HepG2 (cell line): ENCODE measurements around the gene YEATS4. TPM values are rescaled to one million over a fixed set of nuclear protein-coding genes. Genes with fewer than 3 reads are reported as not detected.
A peak's percentile ranks its signal among the peaks of the same experiment; 100 is the strongest.

Experiments
- ADNP ChIP-seq: sonication (generic); formaldehyde crosslinking; IDR thresholded peaks from 2 replicates; pipeline ENCODE4 v1.4.0; 2020; ENCODE audit warnings: missing genetic modification reagents
- CBX2 ChIP-seq, 2 experiments: fragments of 200-600 bp in 1 of 2; sonication (generic); formaldehyde crosslinking in 1 of 2; IDR thresholded peaks; 2 replicates each; pipeline versions ENCODE4 v1.7.0 to v1.8.1; 2018 to 2022; ENCODE audit warnings: low read depth in 2 of 2, low read length in 1 of 2, mild to moderate bottlenecking in 1 of 2, missing genetic modification reagents in 1 of 2
- CTCF ChIP-seq: sonication (generic); formaldehyde crosslinking; IDR thresholded peaks from 2 replicates; pipeline ENCODE4 v1.5.0; 2020; ENCODE audit warnings: mild to moderate bottlenecking, missing genetic modification reagents, moderate library complexity
- ELF1 ChIP-seq: sonication (generic); formaldehyde crosslinking; IDR thresholded peaks from 2 replicates; pipeline ENCODE4 v1.4.0; 2020; ENCODE audit warnings: missing genetic modification reagents
- EP300 ChIP-seq, 3 experiments: sonication (generic) in 1 of 3; formaldehyde crosslinking in 1 of 3; IDR thresholded peaks; 2 replicates each; pipeline versions ENCODE4 v1.5.1 to v1.6.1; 2011 to 2020; ENCODE audit warnings: low read depth in 2 of 3, low read length in 2 of 3, borderline replicate concordance in 1 of 3, improper control_type of control experiment in 1 of 3, mild to moderate bottlenecking in 1 of 3, missing genetic modification reagents in 1 of 3, moderate library complexity in 1 of 3
- HOXD1 ChIP-seq: sonication (generic); formaldehyde crosslinking; IDR thresholded peaks from 2 replicates; pipeline ENCODE4 v1.5.0; 2020; ENCODE audit warnings: missing genetic modification reagents
- KLF12 ChIP-seq: sonication (generic); formaldehyde crosslinking; IDR thresholded peaks from 2 replicates; pipeline ENCODE4 v1.4.0; 2020; ENCODE audit warnings: missing genetic modification reagents, borderline replicate concordance
- KLF13 ChIP-seq: sonication (generic); formaldehyde crosslinking; IDR thresholded peaks from 2 replicates; pipeline ENCODE4 v1.4.0; 2020; ENCODE audit warnings: mild to moderate bottlenecking, missing genetic modification reagents
- NR2F6 ChIP-seq, 2 experiments: IDR thresholded peaks; 2 replicates each; pipeline ENCODE4 v1.6.1; 2016; ENCODE audit warnings: antibody characterized with exemption in 1 of 2, mild to moderate bottlenecking in 1 of 2
- PRDM4 ChIP-seq: sonication (generic); formaldehyde crosslinking; IDR thresholded peaks from 2 replicates; pipeline ENCODE4 v1.9.0; 2021; ENCODE audit warnings: missing genetic modification reagents, borderline replicate concordance
- SRY ChIP-seq: sonication (generic); formaldehyde crosslinking; IDR thresholded peaks from 2 replicates; pipeline ENCODE4 v1.8.0; 2022; ENCODE audit warnings: mild to moderate bottlenecking, missing genetic modification reagents
- TRIM24 ChIP-seq: sonication (generic); formaldehyde crosslinking; IDR thresholded peaks from 2 replicates; pipeline ENCODE4 v1.8.0; 2022; ENCODE audit warnings: mild to moderate bottlenecking, missing genetic modification reagents
- U2AF1 ChIP-seq: fragments of 200-400 bp; formaldehyde crosslinking; optimal IDR thresholded peaks from 2 replicates; pipeline ENCODE3; 2017; ENCODE audit warnings: mild to moderate bottlenecking, low read depth, low read length
- USF2 ChIP-seq, 2 experiments: sonication (generic) in 1 of 2; formaldehyde crosslinking in 1 of 2; IDR thresholded peaks; 2 replicates each; pipeline versions ENCODE4 v1.5.1 to v1.6.1; 2011 to 2020; ENCODE audit warnings: borderline replicate concordance in 1 of 2, low read depth in 1 of 2, low read length in 1 of 2, mild to moderate bottlenecking in 1 of 2, missing genetic modification reagents in 1 of 2, moderate library complexity in 1 of 2
- ZNF382 ChIP-seq: sonication (generic); formaldehyde crosslinking; IDR thresholded peaks from 2 replicates; pipeline ENCODE4 v1.5.0; 2020; ENCODE audit warnings: missing genetic modification reagents, mild to moderate bottlenecking, borderline replicate concordance
- ZNF414 ChIP-seq: sonication (generic); formaldehyde crosslinking; IDR thresholded peaks from 2 replicates; pipeline ENCODE4 v1.5.0; 2020; ENCODE audit warnings: missing genetic modification reagents
- ZNF550 ChIP-seq: sonication (generic); formaldehyde crosslinking; IDR thresholded peaks from 2 replicates; pipeline ENCODE4 v1.4.0; 2020; ENCODE audit warnings: mild to moderate bottlenecking, missing genetic modification reagents, borderline replicate concordance
- ZNF615 ChIP-seq: sonication (generic); formaldehyde crosslinking; IDR thresholded peaks from 2 replicates; pipeline ENCODE4 v1.5.0; 2020; ENCODE audit warnings: mild to moderate bottlenecking, missing genetic modification reagents, borderline replicate concordance
- ZNF720 ChIP-seq: sonication (generic); formaldehyde crosslinking; IDR thresholded peaks from 2 replicates; pipeline ENCODE4 v1.4.0; 2020; ENCODE audit warnings: missing genetic modification reagents
- ZSCAN9 ChIP-seq: IDR thresholded peaks from 2 replicates; pipeline ENCODE4 v1.6.1; 2016; ENCODE audit warnings: borderline replicate concordance
- polyA plus RNA-seq, 8 experiments: library from polyadenylated mRNA; depleted of rRNA in 3 of 8; stranded (reverse) in 7 of 8; unstranded in 1 of 8; fragments of >200 nt; fragmentation: Illumina TruSeq in 4 of 8; extraction: Trizol in 4 of 8; gene quantifications; 2 replicates each; pipeline versions ENCODE4 v1.2.1 to v1.2.3, GENCODE V29; 2011 to 2016; ENCODE audit warnings: low read depth in 4 of 8, missing spikeins in 1 of 8, mixed read lengths in 1 of 8; ENCODE audit not compliant: insufficient read depth in 1 of 8
- total RNA-seq, 5 experiments: library from RNA; depleted of rRNA; stranded (reverse); fragments of >200 nt; fragmentation: Illumina TruSeq; extraction: Trizol; gene quantifications; 2 replicates each; pipeline ENCODE4 v1.2.3, GENCODE V29; 2016; ENCODE audit warnings: low read depth in 1 of 5

YEATS4 gene
- total and polyA plus RNA-seq, 2 of the 13 experiments (the other 11 are each of a cell fraction or from before 2014, with no cell fraction given) = 16.8 to 45.0 TPM

- 0 out of 2 replicates have a peak, but pooled peaks have one; percentile 34 for TF ChIP-seq ZNF414 (CRISPR knock-in tag)
- no peak for TF ChIP-seq ZNF615
- peak in 1 of 2 experiments; percentile 98; a peak in 2 of 4 replicates for TF ChIP-seq EP300 (IDR thresholded peaks at IDR 0.05; ENCODE audit: low read depth in 2 of 2, low read length in 2 of 2)
- TF ChIP-seq EP300 (CRISPR knock-in tag; IDR thresholded peaks at IDR 0.05; ENCODE audit: borderline replicate concordance) = peak; percentile 93
- TF ChIP-seq ELF1 (CRISPR knock-in tag) = peak; percentile 65
- TF ChIP-seq ZNF382 (CRISPR knock-in tag) = no peak
- no peak for TF ChIP-seq PRDM4
- peak; percentile 70; the same call in 1 of the 2 replicates for TF ChIP-seq KLF12 (CRISPR knock-in tag)
- no peak for TF ChIP-seq ZNF550 (CRISPR knock-in tag)
- no peak for TF ChIP-seq USF2 (IDR thresholded peaks at IDR 0.05; ENCODE audit: low read depth, low read length)
- TF ChIP-seq USF2 (CRISPR knock-in tag; IDR thresholded peaks at IDR 0.05; ENCODE audit: borderline replicate concordance) = 0 out of 2 replicates have a peak, but pooled peaks have one; percentile 27
- TF ChIP-seq ZSCAN9 = peak; percentile 42; the same call in 1 of the 2 replicates
- no peak for TF ChIP-seq KLF13 (CRISPR knock-in tag)
- no peak for TF ChIP-seq U2AF1
- peak; percentile 37; the same call in 1 of the 2 replicates for TF ChIP-seq HOXD1
- peak; percentile 83 for TF ChIP-seq NR2F6 (IDR thresholded peaks at IDR 0.05)
- peak; percentile 88 for TF ChIP-seq NR2F6 (CRISPR knock-in tag; IDR thresholded peaks at IDR 0.05)
- TF ChIP-seq CTCF (CRISPR knock-in tag) = peak; percentile 24; the same call in 1 of the 2 replicates
- no peak for TF ChIP-seq ZNF720 (CRISPR knock-in tag)
- no peak for TF ChIP-seq TRIM24
- no peak for TF ChIP-seq CBX2 (IDR thresholded peaks at IDR 0.05; ENCODE audit: low read depth, low read length)
- no peak for TF ChIP-seq CBX2 (CRISPR knock-in tag; IDR thresholded peaks at IDR 0.05; ENCODE audit: low read depth)
- no peak for TF ChIP-seq ADNP
- no peak for TF ChIP-seq SRY (CRISPR knock-in tag)
Observed at GRCh38 chr12:69348162-69348938, 11.2 kb upstream of the YEATS4 start, which contains the start of gene LYZ (continued).
